Neutrophil (primary cell): ENCODE measurements around the gene MYO3B.
"Not testable (repeated sequence)": the region's sequence is repeated elsewhere in the genome, so short reads cannot be mapped to it uniquely, and the experiment has no call there.

Source experiments
- H3K27ac ChIP-seq: fragments of 200-600 bp; sonication (generic); 2 replicates; pipeline ENCODE4 v1.5.1; 2016; ENCODE audit warnings: mild to moderate bottlenecking, moderate library complexity
- H3K27me3 ChIP-seq: fragments of 200-600 bp; sonication (generic); 2 replicates; pipeline ENCODE4 v1.6.0; 2016; ENCODE audit warnings: mild to moderate bottlenecking
- H3K36me3 ChIP-seq: fragments of 200-600 bp; sonication (generic); 2 replicates; pipeline ENCODE4 v1.5.1; 2017
- H3K4me1 ChIP-seq, 2 experiments: fragments of 200-600 bp in 1 of 2; sonication (generic) in 1 of 2; 1 replicate in 1 of 2; 2 replicates in 1 of 2; pipeline versions ENCODE4 v1.5.1 to v1.6.1; 2013 to 2016; ENCODE audit warnings: low read depth in 1 of 2, low read length in 1 of 2, mild to moderate bottlenecking in 1 of 2, moderate library complexity in 1 of 2; ENCODE audit not compliant: control insufficient read depth in 1 of 2, insufficient read depth in 1 of 2
- H3K4me3 ChIP-seq, 2 experiments: fragments of 200-600 bp in 1 of 2; sonication (generic) in 1 of 2; 1 replicate in 1 of 2; 2 replicates in 1 of 2; pipeline ENCODE4 v1.5.1; 2013 to 2016; ENCODE audit warnings: low read depth in 1 of 2, low read length in 1 of 2, mild to moderate bottlenecking in 1 of 2, moderate library complexity in 1 of 2
- H3K9me3 ChIP-seq: fragments of 200-600 bp; sonication (generic); 2 replicates; pipeline ENCODE4 v1.5.1; 2016
- CTCF ChIP-seq: fragments of 200-600 bp; sonication (generic); IDR thresholded peaks from 2 replicates; pipeline ENCODE4 v1.5.1; 2016; ENCODE audit warnings: antibody characterized with exemption

Gene MYO3B

GRCh38 chr2:170535552-170535951 lies 357.6 kb downstream of the MYO3B start:
- peaks cover 18% of the 10 kb centered on the region for H3K27me3 ChIP-seq
- no peak overlapping the region for H3K4me3 ChIP-seq
- no peak overlapping the region for H3K27ac ChIP-seq
- H3K4me1 ChIP-seq: no peaks in the 10 kb centered on the region
- H3K9me3 ChIP-seq: no peaks in the 10 kb centered on the region
- TF ChIP-seq CTCF: no peak
- H3K36me3 ChIP-seq: no peaks in the 10 kb centered on the region

GRCh38 chr2:170544817-170545216 lies 366.9 kb downstream of the MYO3B start:
- H3K27me3 ChIP-seq: peaks cover 5% of the 10 kb centered on the region
- TF ChIP-seq CTCF: no peak

GRCh38 chr2:170548304-170548703 lies 370.4 kb downstream of the MYO3B start:
- no peaks in the 10 kb centered on the region for H3K4me1 ChIP-seq
- no peaks in the 10 kb centered on the region for H3K27me3 ChIP-seq
- no peak overlapping the region for H3K4me3 ChIP-seq
- H3K36me3 ChIP-seq: no peaks in the 10 kb centered on the region
- peaks cover 3% of the 10 kb centered on the region for H3K9me3 ChIP-seq
- TF ChIP-seq CTCF: no peak
- no peak overlapping the region for H3K27ac ChIP-seq

More at GRCh38 chr2:170544817-170545216, 366.9 kb downstream of the MYO3B start:
- no peaks in the 10 kb centered on the region for H3K4me1 ChIP-seq
- no peak overlapping the region for H3K27ac ChIP-seq
- H3K9me3 ChIP-seq: no peaks in the 10 kb centered on the region
- H3K4me3 ChIP-seq: no peak overlapping the region
- H3K36me3 ChIP-seq: no peaks in the 10 kb centered on the region

GRCh38 chr2:170550501-170550900 lies 372.6 kb downstream of the MYO3B start:
- Histone ChIP-seq H3K36me3 (no peaks in the 10 kb centered on the region), H3K4me3 (no peak overlapping the region), H3K4me1 (no peaks in the 10 kb centered on the region), H3K27me3 (no peaks in the 10 kb centered on the region), H3K9me3 (peaks cover 3% of the 10 kb centered on the region), H3K27ac (no peak overlapping the region)
- no peak for TF ChIP-seq CTCF

GRCh38 chr2:170551899-170552298 lies 374.0 kb downstream of the MYO3B start:
- not testable (repeated sequence) for H3K27me3 ChIP-seq, H3K9me3 ChIP-seq, H3K4me3 ChIP-seq, H3K36me3 ChIP-seq, H3K27ac ChIP-seq, H3K4me1 ChIP-seq

GRCh38 chr2:170553748-170554147 lies 375.8 kb downstream of the MYO3B start:
- no peaks in the 10 kb centered on the region for H3K4me1 ChIP-seq
- H3K27me3 ChIP-seq: no peaks in the 10 kb centered on the region
- no peak overlapping the region for H3K4me3 ChIP-seq
- H3K36me3 ChIP-seq: no peaks in the 10 kb centered on the region
- H3K27ac ChIP-seq: no peak overlapping the region
- no peak for TF ChIP-seq CTCF
- peaks cover 3% of the 10 kb centered on the region for H3K9me3 ChIP-seq
